IMR-90 (cell line): ENCODE data around the gene IGFBPL1. TPM values are rescaled to one million over a fixed set of nuclear protein-coding genes. Genes with fewer than 3 reads are reported as not detected.

Experiments used
- ATAC-seq: fragments of 200-7000 bp; cut with Tn5 transposase; 2 replicates; pipeline ENCODE4 v1.9.1; 2020; ENCODE audit warnings: low read depth, mild to moderate bottlenecking, moderate library complexity
- BruUV-seq: library from RNA; stranded (reverse); fragments of 400-500 nt; replicated peaks from 2 replicates; lab custom pipeline; 2021; lab: Mats Ljungman, UMichigan
- CTCF ChIA-PET: fragments of 300-600 bp; formaldehyde crosslinking; extraction: SDS; loops from one replicate; lab custom pipeline; 2021; ENCODE audit warnings: antibody characterized with exemption; lab: Yijun Ruan, JAX
- POLR2A ChIA-PET: fragments of 300-600 bp; sonication (Branson Sonifier 250); formaldehyde crosslinking; loops from one replicate; lab custom pipeline; 2022; ENCODE audit warnings: antibody characterized with exemption; ENCODE audit not compliant: unreplicated experiment; lab: Charles Lee
- DNase-seq: peaks from one replicate; pipeline ENCODE4 v3.0.0; 2013
- H2AFZ ChIP-seq: replicated peaks from 2 replicates; pipeline ENCODE3; 2013; ENCODE audit warnings: low read length, mild to moderate bottlenecking; ENCODE audit not compliant: poor library complexity
- H2AK5ac ChIP-seq: 2 replicates; pipeline ENCODE4 v1.6.1; 2013; ENCODE audit warnings: low read depth, low read length, inconsistent platforms
- H2AK9ac ChIP-seq: replicated peaks from 2 replicates; pipeline ENCODE3; 2013; ENCODE audit warnings: mild to moderate bottlenecking, low read depth, low read length, moderate library complexity; ENCODE audit not compliant: poor library complexity
- H2BK120ac ChIP-seq: 2 replicates; pipeline ENCODE4 v1.6.1; 2013; ENCODE audit warnings: low read depth, low read length, inconsistent platforms
- H2BK15ac ChIP-seq: 3 replicates; pipeline ENCODE4 v1.6.1; 2013; ENCODE audit warnings: low read depth, low read length, inconsistent platforms
- H2BK20ac ChIP-seq: 2 replicates; pipeline ENCODE4 v1.6.1; 2013; ENCODE audit warnings: low read depth, mild to moderate bottlenecking, inconsistent platforms, low read length, moderate library complexity
- H2BK5ac ChIP-seq: 2 replicates; pipeline ENCODE4 v1.6.1; 2013; ENCODE audit warnings: mild to moderate bottlenecking, low read depth, low read length, inconsistent platforms; ENCODE audit not compliant: poor library complexity, severe bottlenecking
- H3K14ac ChIP-seq: replicated peaks from 2 replicates; pipeline ENCODE4 v1.6.1; 2013; ENCODE audit warnings: low read depth, low read length, inconsistent platforms
- H3K18ac ChIP-seq: 2 replicates; pipeline ENCODE4 v1.6.1; 2013; ENCODE audit warnings: low read depth, low read length, control low read depth
- H3K23ac ChIP-seq: 2 replicates; pipeline ENCODE4 v1.6.1; 2013; ENCODE audit warnings: low read depth, low read length, inconsistent platforms
- H3K27ac ChIP-seq: 2 replicates; pipeline ENCODE4 v1.5.1; 2013; ENCODE audit warnings: mild to moderate bottlenecking, control low read depth, low read length; ENCODE audit not compliant: insufficient read depth
- H3K27me3 ChIP-seq: 2 replicates; pipeline ENCODE4 v1.6.1; 2013; ENCODE audit warnings: low read length; ENCODE audit not compliant: control insufficient read depth, insufficient read depth
- H3K36me3 ChIP-seq: 2 replicates; pipeline ENCODE4 v1.6.1; 2013; ENCODE audit warnings: low read length, mixed read lengths; ENCODE audit not compliant: control insufficient read depth, insufficient read depth
- H3K4ac ChIP-seq: 2 replicates; pipeline ENCODE4 v1.6.1; 2013; ENCODE audit warnings: low read depth, low read length, inconsistent platforms
- H3K4me1 ChIP-seq: 2 replicates; pipeline ENCODE4 v1.6.1; 2013; ENCODE audit warnings: low read length, mixed read lengths; ENCODE audit not compliant: control insufficient read depth, insufficient read depth
- H3K4me2 ChIP-seq: 2 replicates; pipeline ENCODE4 v1.6.1; 2013; ENCODE audit warnings: low read depth, mild to moderate bottlenecking, control low read depth, low read length, moderate library complexity
- H3K4me3 ChIP-seq: 2 replicates; pipeline ENCODE4 v1.5.1; 2013; ENCODE audit warnings: low read depth, mild to moderate bottlenecking, control low read depth, low read length, moderate library complexity; ENCODE audit not compliant: insufficient read depth
- H3K56ac ChIP-seq: 2 replicates; pipeline ENCODE4 v1.6.1; 2013; ENCODE audit warnings: low read length, inconsistent platforms; ENCODE audit not compliant: insufficient read depth; ENCODE audit errors: extremely low read depth
- H3K79me1 ChIP-seq, 2 experiments: 2 replicates each; pipeline ENCODE4 v1.6.1; 2013; ENCODE audit warnings: low read length in 2 of 2, inconsistent platforms in 1 of 2, low read depth in 1 of 2
- H3K9ac ChIP-seq: 2 replicates; pipeline ENCODE4 v1.6.1; 2013; ENCODE audit warnings: low read depth, low read length, control low read depth
- H3K9me1 ChIP-seq: 2 replicates; pipeline ENCODE4 v1.6.1; 2013; ENCODE audit warnings: low read length, inconsistent platforms; ENCODE audit not compliant: insufficient read depth
- H3K9me3 ChIP-seq: 2 replicates; pipeline ENCODE4 v1.6.1; 2013; ENCODE audit warnings: low read length; ENCODE audit not compliant: control insufficient read depth, insufficient read depth
- H4K20me1 ChIP-seq: 2 replicates; pipeline ENCODE4 v1.6.1; 2013; ENCODE audit warnings: low read length, inconsistent platforms; ENCODE audit not compliant: insufficient read depth
- H4K5ac ChIP-seq: 2 replicates; pipeline ENCODE4 v1.6.1; 2013; ENCODE audit warnings: mild to moderate bottlenecking, low read depth, low read length, control low read depth
- H4K8ac ChIP-seq, 2 experiments: 2 replicates each; pipeline ENCODE4 v1.6.1; 2013; ENCODE audit warnings: low read depth in 2 of 2, low read length in 2 of 2, control low read depth in 1 of 2, inconsistent platforms in 1 of 2
- H4K91ac ChIP-seq: 2 replicates; pipeline ENCODE4 v1.6.1; 2013; ENCODE audit warnings: low read depth, low read length, inconsistent platforms; ENCODE audit not compliant: insufficient read depth
- BHLHE40 ChIP-seq: fragments of 150-350 bp; IDR thresholded peaks from 2 replicates; pipeline ENCODE4 v1.6.1; 2016; ENCODE audit warnings: mild to moderate bottlenecking, low read depth, low read length
- CEBPB ChIP-seq: IDR thresholded peaks from 2 replicates; pipeline ENCODE4 v1.6.1; 2012; ENCODE audit warnings: low read depth, low read length, improper control_type of control experiment
- CHD1 ChIP-seq: IDR thresholded peaks from 2 replicates; pipeline ENCODE4 v1.6.1; 2012; ENCODE audit warnings: low read depth, low read length, improper control_type of control experiment
- CTCF ChIP-seq: conservative IDR thresholded peaks from 2 replicates; pipeline ENCODE4 v1.5.1; 2012; ENCODE audit warnings: mild to moderate bottlenecking, low read depth, low read length, improper control_type of control experiment
- ELK1 ChIP-seq: fragments of 150-350 bp; IDR thresholded peaks from 2 replicates; pipeline ENCODE4 v1.6.1; 2016; ENCODE audit warnings: low read depth, mild to moderate bottlenecking, low read length, moderate library complexity, borderline replicate concordance
- FOS ChIP-seq: fragments of 150-350 bp; IDR thresholded peaks from 2 replicates; pipeline ENCODE4 v1.6.1; 2016; ENCODE audit warnings: low read depth, low read length
- MAFK ChIP-seq: IDR thresholded peaks from 2 replicates; pipeline ENCODE4 v1.6.1; 2012; ENCODE audit warnings: low read depth, low read length, improper control_type of control experiment
- MAZ ChIP-seq: IDR thresholded peaks from 2 replicates; pipeline ENCODE4 v1.6.1; 2012; ENCODE audit warnings: low read depth, mild to moderate bottlenecking, low read length, improper control_type of control experiment, moderate library complexity, borderline replicate concordance
- MXI1 ChIP-seq: IDR thresholded peaks from 2 replicates; pipeline ENCODE4 v1.6.1; 2012; ENCODE audit warnings: low read depth, mild to moderate bottlenecking, low read length, moderate library complexity, borderline replicate concordance
- NFE2L2 ChIP-seq: fragments of 150-350 bp; IDR thresholded peaks from 2 replicates; pipeline ENCODE4 v1.6.1; 2016; ENCODE audit warnings: low read depth, mild to moderate bottlenecking, low read length
- POLR2A ChIP-seq: IDR thresholded peaks from 2 replicates; pipeline ENCODE4 v1.6.1; 2012; ENCODE audit warnings: mild to moderate bottlenecking, low read depth, low read length
- RAD21 ChIP-seq: IDR thresholded peaks from 2 replicates; pipeline ENCODE4 v1.6.1; 2012; ENCODE audit warnings: low read length, improper control_type of control experiment
- RCOR1 ChIP-seq: IDR thresholded peaks from 2 replicates; pipeline ENCODE4 v1.6.1; 2012; ENCODE audit warnings: mild to moderate bottlenecking, low read length, improper control_type of control experiment; ENCODE audit not compliant: insufficient replicate concordance
- RFX5 ChIP-seq: IDR thresholded peaks from 2 replicates; pipeline ENCODE4 v1.8.0; 2012; ENCODE audit warnings: low read depth, mild to moderate bottlenecking, low read length, moderate library complexity
- SMC3 ChIP-seq: fragments of 150-350 bp; IDR thresholded peaks from 2 replicates; pipeline ENCODE4 v1.6.1; 2016; ENCODE audit warnings: low read depth, mild to moderate bottlenecking, antibody characterized with exemption, low read length, moderate library complexity
- USF2 ChIP-seq: fragments of 150-350 bp; IDR thresholded peaks from 2 replicates; pipeline ENCODE4 v1.6.1; 2017; ENCODE audit warnings: mild to moderate bottlenecking, antibody characterized with exemption, low read length, low read depth
- WGBS, 2 experiments: methylation state at CpG; one replicate each; pipeline versions ENCODE4 v1.1.5 to v1.1.7; 2013; ENCODE audit warnings: missing lambda C conversion rate in 2 of 2; ENCODE audit not compliant: insufficient read length in 1 of 2; ENCODE audit errors: extremely low coverage in 2 of 2; 5-methylcytosine and 5-hydroxymethylcytosine counted together
- dilution Hi-C: fragments of 300-500 bp; cut with HindIII; formaldehyde crosslinking; loops from one replicate; pipeline ENCODE4 v1.14.3; 2018; ENCODE audit warnings: low sequenced_read_pairs; ENCODE audit not compliant: unreplicated experiment
- in situ Hi-C: fragments of 300-500 bp; cut with MboI; formaldehyde crosslinking; loops from 3 replicates; pipeline ENCODE4 v1.14.3; 2019; ENCODE audit warnings: low sequenced_read_pairs, inconsistent platforms, mixed read lengths
- intact Hi-C: fragments of 100-400 bp; cut with micrococcal nuclease; formaldehyde crosslinking; loops from 2 replicates; pipeline ENCODE4 v1.10.0; 2022
- polyA plus RNA-seq, 3 experiments: library from polyadenylated mRNA; depleted of rRNA; stranded (reverse); fragments of >200 nt; gene quantifications; 2 replicates each; pipeline ENCODE4 v1.2.3, GENCODE V29; 2012; ENCODE audit warnings: low replicate concordance in 1 of 3
- total RNA-seq: library from RNA; depleted of rRNA; stranded (reverse); fragments of >200 nt; gene quantifications from 2 replicates; pipeline ENCODE4 v1.2.3, GENCODE V29; 2012

IGFBPL1 gene
- total and polyA plus RNA-seq, 2 of the 4 experiments (the other 2 are of a cell fraction) = not detected

GRCh38 chr9:38432922-38433510 is 8.8 kb upstream of the IGFBPL1 start:
- Histone ChIP-seq H4K5ac (no peak overlapping the region), H2AFZ (no peak overlapping the region), H3K4me3 (no peak overlapping the region), H2BK15ac (no peak overlapping the region), H2BK5ac (no peak overlapping the region), H4K91ac (no peak overlapping the region), H3K36me3 (no peaks in the 10 kb centered on the region), H3K23ac (no peak overlapping the region), H4K20me1 (no peaks in the 10 kb centered on the region), H3K79me1 (no peaks in the 10 kb centered on the region; a peak in 1 of 4 replicates), H3K27me3 (peaks cover 19% of the 10 kb centered on the region), H3K9ac (no peak overlapping the region), H3K4ac (no peak overlapping the region), H2AK9ac (no peak overlapping the region), H3K4me2 (no peak overlapping the region), H2AK5ac (no peak overlapping the region), H3K9me3 (no peaks in the 10 kb centered on the region), H4K8ac (no peak overlapping the region), H3K14ac (no peak overlapping the region), H3K4me1 (peaks cover 15% of the 10 kb centered on the region), H3K18ac (no peak overlapping the region), H2BK20ac (no peak overlapping the region), H3K27ac (no peak overlapping the region), H3K56ac (no peak overlapping the region), H2BK120ac (no peak overlapping the region), H3K9me1 (peaks cover 3% of the 10 kb centered on the region; the same call in 1 of the 2 replicates)
- ATAC-seq = peak; percentile 66
- intact Hi-C loops (no loop called here), dilution Hi-C loops (no loop called here), in situ Hi-C loops (no loop called here)
- no TSS peak for BruUV-seq
- ChIA-PET POLR2A (no interaction called here), CTCF (no interaction called here)
- 100% methylated on average over 1 of the region's 3 CpGs; no CpG with 5 or more reads in 1 of the 2 experiments for WGBS, 2 experiments
- DNase-seq = peak; percentile 54
- TF ChIP-seq FOS (no peak), CTCF (peak; percentile 56), MAFK (no peak), SMC3 (peak; percentile 51), CHD1 (no peak), CEBPB (no peak), ELK1 (no peak), USF2 (no peak; the same call in 1 of the 2 replicates), NFE2L2 (no peak), RCOR1 (no peak), RAD21 (peak; percentile 44), POLR2A (no peak), RFX5 (no peak), MAZ (no peak), MXI1 (no peak), BHLHE40 (no peak)
